HG03064 (cell line): ENCODE data around the gene ENTPD1.
A peak's percentile ranks its signal among the peaks of the same experiment; 100 is the strongest.
"Not testable (repeated sequence)": the region's sequence is repeated elsewhere in the genome, so short reads cannot be mapped to it uniquely, and the experiment has no call there.

Source experiments
- ATAC-seq: cut with Tn5 transposase; IDR thresholded peaks from one replicate; pipeline ENCODE4 v1.9.1; 2021; ENCODE audit warnings: low read depth; ENCODE audit not compliant: unreplicated experiment

ENTPD1 gene

DNA sequence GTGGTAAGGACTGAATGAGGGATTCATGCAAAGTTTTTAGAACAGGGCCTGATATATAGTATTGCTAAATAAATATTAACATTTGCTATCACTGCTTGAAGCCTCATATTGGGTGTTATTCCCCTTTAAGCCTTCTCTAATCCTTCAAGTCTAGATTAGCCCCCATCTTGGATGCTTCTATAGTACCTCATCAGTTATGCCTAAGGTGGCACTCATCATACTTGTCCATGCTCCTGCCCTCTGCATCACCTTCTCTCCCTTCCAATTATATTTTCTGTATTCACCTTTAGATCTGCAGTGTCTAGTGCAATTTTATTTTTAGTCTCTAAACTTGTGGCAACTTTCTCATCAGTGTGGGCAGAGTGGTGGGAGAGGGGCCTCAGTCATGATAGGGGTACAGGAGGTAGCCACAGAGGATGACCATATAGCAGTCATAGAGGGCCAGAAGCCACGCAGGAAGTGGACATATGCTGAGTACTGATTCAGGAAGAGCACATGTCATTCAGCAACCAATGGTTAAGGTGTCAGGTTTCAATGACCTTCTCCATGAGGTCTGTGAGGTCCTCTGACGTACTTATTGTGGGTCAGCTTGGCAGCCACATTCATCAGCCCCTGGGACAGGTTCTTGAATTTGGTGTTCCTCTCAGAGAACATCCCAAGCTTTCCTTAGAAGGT lies 2.5 kb downstream of the ENTPD1 start:
- ATAC-seq, result peak; percentile 34

DNA sequence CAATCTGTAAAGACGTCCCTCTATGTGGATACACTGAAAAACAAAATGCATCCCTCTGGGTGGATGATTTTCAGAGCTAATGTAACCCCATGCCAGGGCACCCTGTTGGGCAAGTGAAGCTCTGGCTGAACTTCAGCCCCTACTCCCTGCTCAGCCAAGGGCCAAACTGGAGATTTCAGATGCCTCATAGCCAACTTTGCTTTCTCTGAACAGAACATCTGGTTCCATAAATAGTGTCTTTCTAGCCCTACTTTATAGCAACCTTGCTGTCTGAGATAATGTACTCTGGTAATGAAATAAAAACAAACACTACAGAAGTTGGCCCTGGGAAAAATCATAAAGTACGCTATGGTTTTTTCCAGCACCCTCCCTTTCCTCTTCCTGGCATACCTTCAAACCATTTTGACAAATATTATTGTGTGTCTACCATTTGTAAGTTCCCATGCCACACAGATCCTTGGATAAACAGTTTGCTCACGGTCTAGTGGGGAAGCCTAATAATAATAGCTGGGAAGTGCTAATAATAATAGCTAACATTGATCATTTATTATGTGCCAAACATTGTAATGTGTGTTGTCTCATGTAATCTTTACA lies 3.4 kb downstream of the ENTPD1 start:
- no peak for ATAC-seq

DNA sequence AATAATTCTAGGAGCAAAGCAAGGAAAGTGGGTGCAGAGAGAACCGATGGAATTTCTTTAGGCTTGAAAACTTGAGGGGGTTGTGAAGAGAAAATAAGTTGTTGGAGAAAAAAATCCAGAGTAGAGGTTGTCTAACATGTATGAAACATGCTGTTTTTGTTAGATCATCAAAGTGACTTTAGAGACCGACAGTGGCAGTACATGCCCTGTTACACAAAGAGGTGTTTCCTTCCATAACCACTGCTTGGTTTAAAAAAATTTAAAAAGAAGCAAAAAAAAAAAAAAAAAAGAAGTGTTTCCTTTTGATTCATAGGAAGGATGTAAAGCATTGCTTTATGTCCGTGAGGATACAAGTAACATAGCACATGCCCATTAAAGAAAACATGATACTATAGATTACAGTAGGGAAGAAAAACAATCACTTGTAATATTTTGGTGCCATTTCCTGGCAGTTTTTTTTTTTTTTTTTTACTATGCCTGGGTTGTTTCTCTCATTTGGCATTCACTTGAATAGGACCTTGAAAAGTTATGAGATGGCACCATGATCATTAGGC lies 6.1 kb downstream of the ENTPD1 start:
- no peak for ATAC-seq

DNA sequence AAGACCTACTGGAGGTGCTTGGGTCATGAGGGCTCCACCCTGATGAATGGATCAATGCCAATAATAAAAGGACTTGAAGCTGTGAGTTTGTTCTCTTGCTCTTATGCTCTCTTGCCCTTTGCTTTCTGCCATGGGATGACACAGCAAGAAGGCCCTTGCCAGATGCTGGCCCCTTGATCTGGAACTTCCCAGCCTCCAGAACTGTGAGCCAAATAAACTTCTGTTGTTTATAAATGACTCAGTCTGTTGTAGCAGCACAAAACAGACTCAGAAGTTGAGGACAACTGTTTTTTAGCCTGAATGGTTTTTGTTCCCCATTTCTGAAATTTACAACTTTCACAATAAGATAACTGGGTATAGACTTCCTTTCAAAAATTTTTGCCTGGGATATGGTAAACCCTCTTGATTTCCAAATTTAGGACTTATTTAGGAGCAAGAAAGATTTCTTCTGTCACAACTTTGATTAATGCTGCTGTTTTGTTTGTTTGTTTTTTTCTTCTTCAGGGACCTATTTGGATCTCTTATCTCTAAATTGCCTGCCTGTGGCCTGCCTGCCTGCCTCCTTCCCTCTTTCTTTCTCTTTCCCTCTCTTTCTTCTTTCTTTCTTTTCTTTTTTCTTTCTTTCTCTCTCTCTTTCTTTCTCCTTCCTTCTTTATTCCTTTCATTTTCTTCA lies 12.1 kb downstream of the ENTPD1 start:
- ATAC-seq, result peak; percentile 73

DNA sequence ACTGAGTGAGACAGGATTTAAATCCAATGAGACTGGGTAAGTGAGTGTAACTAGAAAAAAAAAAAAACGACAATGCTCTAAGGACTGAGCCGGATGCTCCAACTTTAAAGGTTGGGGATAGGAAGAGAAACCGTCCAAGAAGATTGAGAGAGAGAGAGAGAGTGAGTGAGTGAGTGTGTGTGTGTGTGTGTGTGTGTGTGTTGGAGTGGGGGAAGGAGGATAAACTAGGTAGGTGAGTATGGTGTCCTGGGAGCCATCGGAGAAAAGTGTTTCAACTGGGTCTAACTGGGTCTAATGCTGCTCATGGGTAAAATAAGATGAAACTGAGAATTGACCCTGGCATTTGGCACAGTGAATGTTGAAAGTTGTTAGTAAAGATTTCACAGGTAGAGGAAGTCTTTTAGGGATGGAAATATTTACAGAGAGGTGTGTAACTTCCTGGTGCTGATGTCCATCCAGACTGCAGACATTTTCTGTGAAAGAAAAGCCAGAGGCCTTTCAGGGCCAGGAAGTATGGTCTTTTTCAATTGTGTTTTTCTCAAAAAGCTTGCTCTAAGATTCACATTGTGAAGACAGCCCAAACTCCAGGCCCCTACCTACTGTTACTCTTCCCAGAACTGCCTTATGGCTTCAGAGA lies 14.2 kb downstream of the ENTPD1 start:
- ATAC-seq, result no peak

DNA sequence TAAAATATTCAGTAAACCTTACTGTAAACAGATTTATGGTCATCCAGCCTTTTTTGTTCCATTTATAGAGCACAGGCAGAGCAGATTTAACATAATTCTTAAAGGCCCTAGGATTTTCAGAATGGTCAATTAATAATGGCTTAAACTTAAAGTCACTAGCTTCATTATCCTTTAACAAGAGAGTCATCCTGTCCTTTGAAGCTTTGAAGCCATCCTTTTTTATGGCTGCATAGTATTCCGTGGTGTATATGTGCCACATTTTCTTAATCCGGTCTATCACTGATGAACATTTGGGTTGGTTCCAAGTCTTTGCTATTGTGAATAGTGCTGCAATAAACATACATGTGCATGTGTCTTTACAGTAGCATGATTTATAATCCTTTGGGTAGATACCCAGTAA lies 17.5 kb downstream of the ENTPD1 start:
- not testable (repeated sequence) for ATAC-seq

DNA sequence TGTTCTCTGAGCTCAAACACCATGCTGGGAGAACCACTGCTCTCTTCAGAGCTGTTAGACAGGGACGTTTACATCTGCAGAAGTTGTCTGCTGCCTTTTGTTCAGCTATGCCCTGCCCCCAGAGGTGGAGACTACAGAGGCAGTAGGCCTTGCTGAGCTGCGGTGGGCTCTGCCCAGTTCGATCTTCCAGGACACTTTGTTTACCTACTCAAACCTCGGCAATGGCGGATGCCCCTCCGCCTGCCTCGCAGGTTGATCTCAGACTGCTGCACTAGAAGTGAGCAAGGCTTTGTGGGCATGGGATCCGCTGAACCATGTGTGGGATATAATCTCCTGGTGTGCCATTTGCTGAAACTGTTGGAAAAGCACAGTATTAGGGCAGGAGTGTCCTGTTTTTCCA lies 21.7 kb downstream of the ENTPD1 start:
- not testable (repeated sequence) for ATAC-seq

DNA sequence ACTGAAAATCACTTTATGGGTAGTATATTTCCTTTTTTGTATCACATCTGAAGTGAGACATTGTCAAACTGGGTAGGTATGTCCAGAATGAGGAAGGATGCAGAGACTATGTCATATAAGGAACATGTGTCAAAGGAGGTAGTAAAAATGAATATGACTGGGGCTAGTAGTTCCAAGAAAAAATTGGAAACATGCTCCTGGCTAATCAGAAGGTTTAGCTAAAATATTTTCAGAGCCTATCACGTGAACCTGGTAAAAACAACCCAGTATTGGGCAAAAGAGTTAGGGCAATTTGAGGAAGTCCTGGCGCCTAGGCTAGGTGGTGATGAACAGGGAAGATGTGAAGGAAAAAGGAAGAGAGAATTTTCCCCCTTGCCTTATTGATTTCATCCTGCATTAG lies 26.4 kb downstream of the ENTPD1 start:
- no peak for ATAC-seq

DNA sequence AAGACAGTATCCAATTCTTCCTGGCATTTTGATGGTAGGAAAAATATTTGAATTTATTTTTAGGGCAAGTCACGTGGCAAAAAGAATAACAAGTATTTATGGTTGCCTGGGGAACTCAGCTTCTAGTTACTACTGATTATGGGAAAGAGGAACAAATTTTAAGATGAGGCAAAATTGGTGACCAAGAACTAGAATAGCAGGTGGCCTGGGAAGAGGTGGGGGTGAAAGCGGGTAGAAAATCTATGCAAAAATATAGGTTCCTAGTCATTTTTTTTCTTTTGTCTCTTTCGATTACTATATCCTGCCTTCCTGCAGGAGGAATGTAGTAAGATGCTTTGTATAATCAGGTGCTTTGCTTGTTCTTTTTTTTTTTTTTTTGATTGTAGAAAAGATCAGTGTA lies 27.8 kb downstream of the ENTPD1 start:
- ATAC-seq, result peak; percentile 46

DNA sequence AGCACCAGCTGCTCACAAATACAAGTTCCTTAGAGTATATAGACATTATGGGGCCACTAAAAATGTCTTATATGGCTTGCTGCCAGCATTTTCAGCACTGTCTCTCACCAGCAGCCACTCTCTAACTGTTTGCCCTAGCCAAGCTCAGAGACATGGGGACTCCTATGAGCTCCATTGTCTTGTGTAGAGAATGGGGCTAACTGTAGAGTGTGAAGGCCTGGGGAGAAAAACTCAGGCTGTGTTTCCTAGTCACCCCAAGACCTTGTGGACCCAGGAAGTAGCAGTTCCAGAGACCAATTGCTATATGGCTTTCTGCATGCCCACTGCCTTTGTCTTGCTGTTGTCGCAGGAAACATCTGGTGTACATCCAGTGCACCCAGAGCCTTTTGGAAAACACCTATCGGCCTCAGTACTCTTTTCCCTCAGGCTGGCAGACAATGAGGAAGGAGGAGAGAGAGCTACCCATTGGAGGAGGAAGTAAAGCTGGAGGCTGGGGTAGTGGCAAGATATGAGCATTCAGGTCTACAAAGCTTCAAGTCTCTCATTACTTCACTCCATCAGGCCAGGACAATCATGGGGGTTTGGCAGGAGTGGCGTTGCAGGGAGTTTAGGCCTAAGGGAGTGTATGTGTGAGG lies 28.4 kb downstream of the ENTPD1 start:
- ATAC-seq, result no peak

DNA sequence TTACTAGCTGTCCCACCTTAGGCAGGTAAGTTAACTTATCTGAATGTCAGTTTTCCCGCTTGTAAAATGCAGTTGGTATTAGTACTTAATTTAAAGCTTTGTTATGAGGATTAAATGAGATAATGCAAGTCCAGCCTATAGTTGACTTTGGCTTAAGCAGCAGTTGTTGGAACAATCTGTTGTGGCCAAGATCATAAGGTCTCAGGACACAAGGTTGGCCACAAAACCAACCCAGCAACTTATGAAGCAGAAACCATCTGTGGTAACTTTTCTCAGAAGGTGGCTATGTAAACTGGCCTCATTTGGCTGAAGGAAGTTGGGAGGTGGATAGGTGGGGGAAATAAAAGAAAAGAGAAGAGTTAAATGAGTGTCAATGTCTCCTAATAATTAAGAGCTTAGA lies 29.4 kb downstream of the ENTPD1 start:
- no peak for ATAC-seq

DNA sequence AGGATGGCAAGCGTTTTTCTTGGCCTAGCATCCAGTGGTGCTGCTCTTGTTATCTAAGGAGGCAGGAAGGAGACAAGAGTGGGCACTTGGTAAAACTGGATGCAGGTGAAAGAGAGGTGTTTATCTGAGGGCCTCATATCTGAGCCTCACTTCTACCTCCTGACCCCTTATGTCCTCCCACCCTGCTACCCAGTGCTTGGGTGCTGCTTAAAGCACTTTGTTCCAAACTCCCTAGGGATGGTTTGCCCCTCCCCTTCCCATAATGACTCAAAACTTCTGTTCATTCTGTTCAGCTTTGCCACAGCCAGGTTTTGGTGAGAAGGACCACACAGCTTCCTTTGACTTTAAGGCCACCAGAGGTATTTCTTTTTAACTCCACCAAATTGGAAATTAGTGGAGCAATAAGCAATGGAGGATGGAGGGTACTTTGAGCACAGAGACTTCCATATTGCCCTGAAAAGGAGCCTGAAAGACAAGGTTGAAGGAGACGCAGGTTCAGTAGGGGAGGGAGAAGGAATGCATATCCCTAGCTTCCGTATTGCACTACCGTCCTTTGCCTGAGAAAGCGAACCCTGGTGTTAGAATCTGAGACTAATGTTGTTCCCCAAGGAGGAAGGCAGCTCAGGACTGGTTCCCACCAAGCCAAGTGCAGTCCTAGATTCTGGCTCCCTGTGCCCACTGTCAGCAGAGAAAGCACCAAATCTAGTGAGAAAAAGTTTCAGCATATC lies 30.1 kb downstream of the ENTPD1 start:
- ATAC-seq, result no peak

DNA sequence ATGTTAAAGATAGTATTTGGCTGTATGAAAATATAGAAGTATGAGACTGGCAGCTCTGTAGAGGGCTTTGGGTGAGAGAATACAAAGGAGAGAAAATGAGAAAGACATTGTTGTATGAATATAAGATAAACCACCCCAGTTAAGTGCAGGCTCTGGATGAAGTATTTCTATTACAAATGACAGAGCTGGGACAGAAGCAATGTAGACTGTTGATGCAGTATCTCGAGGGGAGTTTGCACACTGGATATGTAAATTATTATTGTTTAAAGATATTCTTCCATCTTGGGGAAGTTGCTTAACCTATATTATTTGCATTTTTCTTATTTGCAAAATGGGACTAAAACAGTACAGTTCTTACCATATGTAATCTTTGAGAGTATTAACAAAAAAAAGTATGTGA lies 31.5 kb downstream of the ENTPD1 start:
- ATAC-seq, result no peak

DNA sequence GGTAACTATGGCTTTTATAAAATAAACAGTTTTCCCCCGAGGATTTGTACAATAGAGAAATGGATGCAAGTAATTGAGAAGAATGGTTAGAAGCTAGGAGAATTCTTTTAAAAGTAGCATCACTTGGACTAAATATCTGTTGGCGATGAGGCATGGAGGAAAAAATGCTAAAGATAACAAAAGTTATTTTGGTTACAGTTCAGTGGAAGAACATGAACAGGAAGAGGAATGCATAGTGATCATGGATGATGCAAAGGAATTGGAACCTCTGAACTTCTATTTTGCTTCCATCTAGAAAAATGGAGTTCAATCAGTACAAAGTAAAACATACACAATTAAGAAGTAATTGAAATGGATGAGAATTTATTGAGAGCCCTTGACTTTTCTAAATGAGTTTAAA lies 32.9 kb downstream of the ENTPD1 start:
- ATAC-seq, result no peak

DNA sequence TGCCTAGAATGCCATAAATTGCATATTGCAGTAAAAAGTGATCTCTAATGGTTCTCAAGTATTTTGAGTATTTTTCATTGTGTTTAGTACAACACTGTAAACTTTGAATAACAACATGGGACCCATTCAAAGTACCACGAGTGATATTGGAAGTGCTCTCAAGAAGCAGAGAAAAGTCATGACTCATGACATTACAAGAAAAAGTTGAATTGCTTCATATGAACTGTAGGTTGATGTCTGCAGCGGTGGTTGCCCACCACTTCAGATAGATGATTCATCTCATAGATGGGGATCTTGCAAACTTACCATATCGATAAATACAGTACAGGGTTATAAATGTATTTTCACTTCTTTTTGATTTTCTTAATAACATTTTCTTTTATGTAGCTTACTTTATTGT lies 33.9 kb downstream of the ENTPD1 start:
- ATAC-seq, result no peak

DNA sequence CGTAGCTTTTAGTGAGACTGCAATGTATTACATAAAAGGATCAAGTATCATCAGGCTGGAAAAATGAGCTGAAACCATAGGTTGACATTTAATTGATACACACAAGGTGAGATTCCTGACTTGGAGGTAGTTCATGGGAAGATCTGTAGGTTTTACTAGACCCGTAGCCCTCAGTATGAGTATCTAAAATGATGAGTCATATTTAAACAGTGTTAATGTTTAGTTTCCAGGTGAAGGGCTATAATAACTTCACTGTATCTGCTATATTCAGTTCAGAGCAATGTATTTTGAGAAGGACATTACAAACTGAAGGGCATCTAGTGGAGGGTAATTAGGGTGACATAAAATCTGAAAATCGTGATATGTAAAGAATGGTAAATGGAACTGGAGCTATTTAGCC lies 35.0 kb downstream of the ENTPD1 start:
- no peak for ATAC-seq

DNA sequence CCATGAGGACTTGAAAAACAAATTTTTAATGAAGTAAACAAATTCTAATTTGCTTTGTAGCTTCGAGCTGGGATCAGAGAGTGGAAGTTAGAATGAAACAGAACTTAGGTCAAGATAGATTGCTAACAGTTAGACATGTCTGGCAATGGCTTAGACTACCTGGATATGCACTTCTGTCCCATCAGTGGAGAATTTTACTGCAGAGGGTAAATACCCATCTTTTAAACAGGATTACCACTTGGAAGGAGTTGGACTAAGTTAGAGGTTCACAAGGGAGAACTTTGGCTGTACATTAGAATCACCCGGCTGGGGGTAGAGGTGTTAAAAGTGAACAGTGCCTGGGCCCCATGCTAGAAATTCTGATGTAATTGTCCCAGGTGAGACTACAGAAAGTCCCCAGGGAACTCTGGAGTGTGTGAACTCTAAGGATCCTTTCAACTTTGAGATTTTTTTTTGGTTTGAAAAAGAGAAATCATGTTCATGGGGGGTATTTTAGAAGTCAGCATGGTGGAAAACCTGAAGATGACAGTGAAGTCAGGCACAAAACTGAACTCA lies 35.5 kb downstream of the ENTPD1 start:
- ATAC-seq, result no peak

DNA sequence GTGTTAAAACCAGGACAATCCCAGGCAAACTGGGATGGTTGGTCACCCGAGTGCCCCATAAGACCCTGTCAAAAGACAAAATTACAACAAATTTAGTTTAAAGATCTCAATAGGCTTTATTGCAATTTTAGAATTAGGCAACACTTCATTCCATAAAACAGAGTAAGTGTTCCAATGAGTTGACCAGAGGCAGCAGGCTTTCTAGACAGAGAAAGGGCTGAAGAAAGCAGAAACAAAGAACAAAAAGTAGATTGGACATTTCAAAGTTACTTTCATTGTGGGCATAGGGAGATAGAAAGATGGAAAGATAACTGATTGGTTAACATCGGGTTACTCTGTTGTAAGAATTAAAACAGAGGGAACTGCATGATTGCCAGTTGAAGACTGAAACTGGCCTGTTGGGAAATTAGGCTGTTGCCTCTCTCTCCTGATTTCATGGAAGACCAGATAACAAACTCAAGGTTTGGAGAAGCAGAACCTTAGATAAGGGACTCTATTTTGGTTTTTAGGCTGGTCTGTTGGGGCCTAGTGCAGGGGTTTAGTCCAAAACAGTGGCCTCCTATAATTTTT lies 36.3 kb downstream of the ENTPD1 start:
- no peak for ATAC-seq

DNA sequence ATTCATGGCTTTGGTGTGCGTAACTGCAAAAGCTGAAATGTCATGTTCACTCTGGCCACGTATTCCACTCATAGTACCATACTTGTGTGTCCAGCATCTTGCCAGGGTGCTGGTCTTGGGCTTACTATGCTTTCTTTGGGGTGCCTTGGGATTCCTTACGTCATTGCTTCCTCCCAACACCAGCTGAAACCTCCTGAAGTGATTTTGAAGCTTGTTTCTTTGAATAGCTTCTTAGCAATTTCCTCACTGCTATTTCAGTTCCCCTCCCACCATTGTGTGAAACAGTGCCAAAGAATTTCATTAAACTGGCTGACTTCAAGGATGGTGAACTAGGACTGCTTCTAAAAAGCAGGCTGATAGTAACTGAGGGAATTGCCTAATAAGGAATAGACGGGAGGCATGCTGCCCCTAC lies 36.9 kb downstream of the ENTPD1 start:
- no peak for ATAC-seq
